GM12873 (cell line): Measurements from ENCODE around the gene MBP.

Source experiments
- CTCF ChIP-seq: IDR thresholded peaks from 2 replicates; pipeline ENCODE4 v1.5.1; 2012; ENCODE audit warnings: low read depth, mild to moderate bottlenecking, moderate library complexity, low read length, control low read depth; ENCODE audit not compliant: insufficient read depth; ENCODE audit errors: missing control alignments

Gene MBP

GRCh38 chr18:77161383-77161782, 28.8 kb upstream of the MBP start:
- no peak for TF ChIP-seq CTCF

- no peak for TF ChIP-seq CTCF
Measured at GRCh38 chr18:77160515-77160914, 27.9 kb upstream of the MBP start.

GRCh38 chr18:77157312-77157711, 24.7 kb upstream of the MBP start:
- TF ChIP-seq CTCF, result no peak

- TF ChIP-seq CTCF, result no peak
Measured at GRCh38 chr18:77155031-77155430, 22.4 kb upstream of the MBP start.

GRCh38 chr18:77153404-77153803, 20.8 kb upstream of the MBP start:
- TF ChIP-seq CTCF, result no peak

GRCh38 chr18:77151772-77152520, 19.4 kb upstream of the MBP start:
- no peak for TF ChIP-seq CTCF

- TF ChIP-seq CTCF, result no peak
Measured at GRCh38 chr18:77151033-77151771, 18.6 kb upstream of the MBP start.
